Uterus (tissue), 4 donors: ENCODE measurements around the gene LYPD4. TPM values are rescaled to one million over a fixed set of nuclear protein-coding genes. Genes with fewer than 3 reads are reported as not detected.
A peak's percentile ranks its signal among the peaks of the same experiment; 100 is the strongest.

Source experiments
- DNase-seq, 2 donors: peaks; one replicate each; pipeline ENCODE4 v3.0.0-alpha.2; 2019 to 2020
- H3K27ac ChIP-seq, 2 donors: fragments of 200-600 bp; sonication (generic); 1 replicate in 1 of 2; 2 replicates in 1 of 2; pipeline ENCODE4 v1.5.1; 2016 to 2018
- H3K27me3 ChIP-seq, 2 donors: fragments of 200-600 bp; sonication (generic); one replicate each; pipeline ENCODE4 v1.5.1; 2018 to 2019; ENCODE audit warnings: control low read depth in 1 of 2
- H3K36me3 ChIP-seq, 2 donors: fragments of 200-600 bp; sonication (generic); one replicate each; pipeline ENCODE4 v1.5.1; 2019; ENCODE audit warnings: control low read depth in 1 of 2
- H3K4me1 ChIP-seq, 2 donors: fragments of 200-600 bp; sonication (generic); one replicate each; pipeline ENCODE4 v1.5.1; 2018 to 2019; ENCODE audit warnings: control low read depth in 1 of 2
- H3K4me3 ChIP-seq, 2 donors: fragments of 200-600 bp; sonication (generic); 1 replicate in 1 of 2; 2 replicates in 1 of 2; pipeline ENCODE4 v1.5.1; 2018 to 2019; ENCODE audit warnings: mild to moderate bottlenecking in 1 of 2
- H3K9me3 ChIP-seq, 2 donors: fragments of 200-600 bp; sonication (generic); one replicate each; pipeline ENCODE4 v1.5.1; 2019; ENCODE audit warnings: control low read depth in 1 of 2
- CTCF ChIP-seq, 4 experiments: fragments of 200-600 bp in 2 of 4; fragments of 450-650 bp in 2 of 4; sonication (generic) in 2 of 4; IDR thresholded peaks; one replicate each; pipeline ENCODE4 v1.5.1; 2016 to 2019; ENCODE audit warnings: antibody characterized with exemption in 4 of 4, mild to moderate bottlenecking in 2 of 4, moderate library complexity in 1 of 4
- POLR2A ChIP-seq, 2 donors: fragments of 450-650 bp; IDR thresholded peaks; one replicate each; pipeline ENCODE4 v1.6.1; 2016; ENCODE audit warnings: antibody characterized with exemption in 2 of 2, mild to moderate bottlenecking in 1 of 2, moderate library complexity in 1 of 2
- intact Hi-C: fragments of 100-400 bp; cut with DNase I; formaldehyde crosslinking; loops from one replicate; pipeline ENCODE4 v1.15.1; 2023; ENCODE audit warnings: low total_unique reads
- total RNA-seq, 4 donors: library from RNA; depleted of rRNA in 3 of 4; stranded (reverse); fragments of >200 nt in 3 of 4; gene quantifications; one replicate each; pipeline versions ENCODE4 v1.1.0 to v1.2.4, GENCODE V29; 2014 to 2023
- donor health status: DM: yes; HTN: yes; CAD: no.

Gene LYPD4
- total RNA-seq, 4 donors from 2014 or later = not detected

GRCh38 chr19:41801031-41801430 lies 43.5 kb downstream of the LYPD4 start:
- Histone ChIP-seq H3K27me3 (no peaks in the 10 kb centered on the region), H3K4me1 (no peaks in the 10 kb centered on the region), H3K36me3 (no peaks in the 10 kb centered on the region), H3K27ac (no peak overlapping the region), H3K4me3 (no peak overlapping the region), H3K9me3 (no peaks in the 10 kb centered on the region)
- intact Hi-C loops = no loop called here
- no peak for DNase-seq
- TF ChIP-seq POLR2A (IDR thresholded peaks at IDR 0.05) = no peak
- TF ChIP-seq CTCF (IDR thresholded peaks at IDR 0.05) = no peak

- Histone ChIP-seq H3K27ac (no peak overlapping the region), H3K36me3 (no peaks in the 10 kb centered on the region), H3K4me3 (no peak overlapping the region), H3K9me3 (no peaks in the 10 kb centered on the region), H3K27me3 (no peaks in the 10 kb centered on the region), H3K4me1 (no peaks in the 10 kb centered on the region)
- DNase-seq = no peak
- intact Hi-C loops = no loop called here
- no peak for TF ChIP-seq POLR2A (IDR thresholded peaks at IDR 0.05)
- no peak for TF ChIP-seq CTCF (IDR thresholded peaks at IDR 0.05)
Observed at GRCh38 chr19:41799444-41800000, 45.0 kb downstream of the LYPD4 start.

GRCh38 chr19:41796901-41797300 lies 47.6 kb downstream of the LYPD4 start:
- TF ChIP-seq CTCF (IDR thresholded peaks at IDR 0.05) = no peak
- no peak for TF ChIP-seq POLR2A (IDR thresholded peaks at IDR 0.05)

GRCh38 chr19:41796362-41796761 lies 48.1 kb downstream of the LYPD4 start, which contains the start of gene CEACAM3:
CEACAM3 (plus strand) TSS chr19:41796587; CDS start chr19:41796678, 91 bp downstream.
- DNase-seq = no peak
- intact Hi-C loops = no loop called here
- TF ChIP-seq CTCF (IDR thresholded peaks at IDR 0.05) = no peak
- no peak for TF ChIP-seq POLR2A (IDR thresholded peaks at IDR 0.05)

More at GRCh38 chr19:41796901-41797300, 47.6 kb downstream of the LYPD4 start:
- no peaks in the 10 kb centered on the region for H3K4me1 ChIP-seq
- intact Hi-C loops = no loop called here
- DNase-seq = no peak
- H3K27me3 ChIP-seq = no peaks in the 10 kb centered on the region
- no peak overlapping the region for H3K27ac ChIP-seq
- H3K9me3 ChIP-seq = no peaks in the 10 kb centered on the region
- H3K36me3 ChIP-seq = no peaks in the 10 kb centered on the region
- no peak overlapping the region for H3K4me3 ChIP-seq

GRCh38 chr19:41795031-41795461 lies 49.4 kb downstream of the LYPD4 start:
- TF ChIP-seq CTCF (IDR thresholded peaks at IDR 0.05) (peak; percentile 14 to 54 (median 40)), POLR2A (IDR thresholded peaks at IDR 0.05) (no peak)
- intact Hi-C loops = no loop called here
- Histone ChIP-seq H3K36me3 (no peaks in the 10 kb centered on the region), H3K27me3 (no peaks in the 10 kb centered on the region), H3K4me1 (no peaks in the 10 kb centered on the region), H3K4me3 (no peak overlapping the region), H3K27ac (no peak overlapping the region), H3K9me3 (no peaks in the 10 kb centered on the region)
- no peak for DNase-seq

More at GRCh38 chr19:41796362-41796761, 48.1 kb downstream of the LYPD4 start, which contains the start of gene CEACAM3:
- Histone ChIP-seq H3K9me3 (no peaks in the 10 kb centered on the region), H3K27ac (no peak within 1 kb of the TSS), H3K4me3 (no peak within 1 kb of the TSS), H3K36me3 (no peaks in the 10 kb centered on the region), H3K27me3 (no peaks in the 10 kb centered on the region), H3K4me1 (no peaks in the 10 kb centered on the region)
